ENCODE results near the gene SYT5.
"Not testable (repeated sequence)": the region's sequence is repeated elsewhere in the genome, so short reads cannot be mapped to it uniquely, and the experiment has no call there.

SYT5 gene

DNA sequence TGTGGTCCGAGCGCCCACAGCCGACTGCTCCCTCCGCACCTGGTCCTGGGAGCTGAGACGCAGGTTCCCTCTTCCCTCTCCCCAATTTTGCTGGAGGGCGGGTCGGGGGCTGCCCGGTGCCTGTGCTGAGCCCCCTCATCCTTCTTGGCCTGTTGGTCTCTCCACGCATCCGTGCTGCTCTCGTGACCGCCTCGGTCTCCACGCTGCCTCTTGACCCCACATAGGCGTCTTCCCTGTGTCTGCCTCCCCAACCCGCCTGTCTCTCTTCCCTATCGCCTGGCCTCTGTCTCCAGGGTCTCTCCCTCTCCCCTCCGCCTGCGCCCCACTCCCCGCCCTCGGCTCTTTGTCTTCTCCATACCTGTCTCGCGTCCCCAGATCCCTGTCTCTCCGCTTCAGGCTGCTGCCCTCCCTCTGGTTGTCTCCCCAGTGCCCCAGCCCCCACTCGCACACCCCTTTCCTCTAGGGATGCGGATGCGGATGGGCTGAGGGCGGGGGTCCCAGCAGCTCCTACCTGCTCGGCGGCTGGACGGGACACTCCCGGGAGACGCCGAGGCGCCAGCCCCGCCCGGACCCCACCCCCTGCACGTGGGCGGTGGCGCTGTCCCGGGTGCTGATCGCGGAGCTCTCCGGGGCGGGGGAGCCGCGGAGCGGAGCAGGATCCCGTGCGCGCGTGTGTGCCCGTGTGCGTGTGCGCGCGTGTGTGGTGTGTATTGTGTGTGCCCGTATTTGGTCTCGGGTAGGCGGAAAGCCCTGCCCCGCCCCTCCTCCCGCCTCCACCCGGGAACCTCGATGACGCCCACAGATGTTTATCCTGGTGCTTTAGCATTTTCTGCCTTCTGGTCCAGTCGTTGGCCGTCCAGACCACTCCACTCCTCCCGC, at the start of gene SYT5:
Gene SYT5, minus strand, starts transcription at position 684 of the 879 bp plus-strand sequence. CDS start 1,248 bp downstream, outside the sequence.
- Mint-ChIP-seq H3K36me3 (ENCODE audit: low read depth) (no peaks in the 10 kb centered on the region), H3K4me1 (ENCODE audit: low read depth) (peaks cover 19% of the 10 kb centered on the region), H3K27ac (peak within 1 kb of the TSS; percentile 36), H3K27me3 (peaks cover 64% of the 10 kb centered on the region), H3K9me3 (no peaks in the 10 kb centered on the region), H3K4me3 (peak within 1 kb of the TSS; percentile 73)

DNA sequence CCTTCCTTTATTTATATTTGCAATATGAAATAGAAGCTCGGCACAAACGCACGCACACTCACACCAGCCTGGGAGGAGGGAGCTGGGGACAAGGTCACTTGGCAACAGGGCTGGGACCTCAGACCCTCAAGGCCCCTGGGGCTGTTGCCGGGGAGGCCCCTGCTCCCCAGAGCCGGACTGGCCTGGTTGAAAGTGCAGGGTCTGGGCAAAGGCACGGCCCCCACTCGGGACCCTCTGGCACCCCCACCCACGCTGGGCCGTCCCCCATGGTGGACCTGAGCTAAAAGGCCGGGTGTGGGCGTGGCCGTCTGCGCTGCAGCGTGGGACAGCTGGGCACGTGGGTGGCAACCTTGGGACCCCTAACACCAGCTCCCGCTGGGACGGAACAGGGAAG, 49.7 kb upstream of the SYT5 start:
- Mint-ChIP-seq H3K4me1 (ENCODE audit: low read depth) (peaks cover 5% of the 10 kb centered on the region), H3K9me3 (no peaks in the 10 kb centered on the region), H3K36me3 (ENCODE audit: low read depth) (peaks cover 42% of the 10 kb centered on the region), H3K27ac (no peak overlapping the region), H3K27me3 (no peaks in the 10 kb centered on the region), H3K4me3 (no peak overlapping the region)

DNA sequence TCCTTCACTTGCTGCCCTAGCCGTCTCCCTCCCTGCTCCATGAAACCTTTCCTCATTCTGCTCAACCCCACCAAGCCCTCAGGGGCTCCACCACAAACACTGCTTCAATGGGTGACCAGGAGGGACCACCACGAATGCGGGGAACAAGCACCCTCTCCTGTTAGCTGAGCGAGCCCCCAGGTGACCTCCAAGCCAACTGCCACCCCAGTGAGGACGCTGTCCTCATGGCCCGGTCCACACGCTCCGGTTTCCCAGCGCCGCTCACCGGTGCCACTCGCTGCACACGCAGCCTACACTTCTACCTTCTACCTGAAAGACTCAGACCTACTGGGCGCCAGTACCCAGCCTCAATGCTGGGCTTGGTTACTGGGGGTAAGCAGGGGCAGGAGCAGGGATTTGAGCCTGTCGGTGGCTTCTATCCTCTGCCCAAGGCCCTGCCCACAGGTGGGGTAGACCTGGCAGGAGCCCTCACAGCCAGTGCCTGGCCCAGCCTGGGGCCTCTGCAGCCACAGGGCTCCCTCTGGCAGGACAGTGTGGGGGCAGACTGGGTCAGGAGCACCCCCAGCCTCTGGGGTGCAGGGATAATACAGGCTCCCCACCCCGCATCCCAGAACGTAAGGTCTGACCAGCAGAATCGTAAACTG, 49.2 kb upstream of the SYT5 start:
- H3K4me3 Mint-ChIP-seq: no peak overlapping the region
- H3K27me3 Mint-ChIP-seq: no peaks in the 10 kb centered on the region
- no peak overlapping the region for H3K27ac Mint-ChIP-seq
- no peaks in the 10 kb centered on the region for H3K9me3 Mint-ChIP-seq
- H3K36me3 Mint-ChIP-seq (ENCODE audit: low read depth): peaks cover 36% of the 10 kb centered on the region
- H3K4me1 Mint-ChIP-seq (ENCODE audit: low read depth): peaks cover 5% of the 10 kb centered on the region

DNA sequence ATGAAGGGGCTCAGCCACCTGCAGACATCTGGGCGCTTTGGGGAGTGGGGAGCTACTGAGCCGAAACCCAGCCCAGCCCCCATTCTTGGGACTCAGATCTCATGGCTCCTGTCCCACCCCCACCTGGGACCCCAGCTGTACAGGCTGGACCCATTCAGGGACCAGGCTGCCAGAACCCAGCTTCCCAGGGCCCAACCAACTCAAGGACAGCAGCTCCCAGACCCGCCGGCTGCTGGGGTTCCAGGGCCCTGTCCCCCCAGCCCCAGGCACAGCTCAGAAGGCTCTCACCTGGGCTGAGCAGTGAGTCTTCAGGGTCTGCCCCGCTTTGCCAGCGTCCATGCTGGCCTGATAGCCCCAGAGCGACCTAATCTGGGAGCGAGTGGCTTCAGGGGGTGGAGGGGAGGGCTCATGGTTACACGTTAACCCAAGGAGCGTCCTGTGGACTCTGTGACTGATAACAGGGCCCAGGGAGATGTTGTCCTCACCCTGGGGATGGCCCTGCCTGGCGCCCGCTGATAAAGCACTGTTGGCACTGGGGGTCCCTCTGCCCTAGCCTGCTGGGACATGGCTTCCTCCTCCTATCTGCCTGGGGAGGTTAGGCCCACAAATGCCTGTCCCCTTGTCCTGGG, 48.4 kb upstream of the SYT5 start, which contains the start of gene TMEM86B:
Gene TMEM86B, minus strand, starts transcription at position 361 of the 629 bp plus-strand sequence. Its CDS starts 22 bp downstream, at position 339.
- peaks cover 35% of the 10 kb centered on the region for H3K36me3 Mint-ChIP-seq (ENCODE audit: low read depth)
- no peak within 1 kb of the TSS for H3K27ac Mint-ChIP-seq
- H3K9me3 Mint-ChIP-seq: no peaks in the 10 kb centered on the region
- H3K4me3 Mint-ChIP-seq: no peak within 1 kb of the TSS
- H3K27me3 Mint-ChIP-seq: no peaks in the 10 kb centered on the region
- peaks cover 5% of the 10 kb centered on the region for H3K4me1 Mint-ChIP-seq (ENCODE audit: low read depth)

DNA sequence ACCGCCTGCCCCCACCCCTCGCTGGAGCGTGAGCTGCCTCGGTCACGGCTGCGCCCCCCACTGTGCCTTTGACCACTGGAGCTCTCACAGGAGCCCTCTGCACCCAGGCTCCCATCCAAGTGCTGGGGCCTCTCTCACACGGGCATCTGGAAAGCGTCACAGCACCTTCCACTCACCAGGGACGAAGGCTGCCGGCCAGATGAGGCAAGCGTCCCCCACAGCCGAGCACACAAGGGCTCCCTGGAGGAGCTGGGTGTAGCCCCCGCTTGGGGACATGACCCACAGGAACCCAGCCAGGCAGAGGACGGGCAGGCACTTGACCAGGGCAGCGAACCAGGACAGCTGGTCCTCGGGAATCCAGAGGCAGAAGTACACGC, 47.9 kb upstream of the SYT5 start:
- Mint-ChIP-seq H3K9me3 (no peaks in the 10 kb centered on the region), H3K4me1 (ENCODE audit: low read depth) (peaks cover 5% of the 10 kb centered on the region), H3K36me3 (ENCODE audit: low read depth) (peaks cover 34% of the 10 kb centered on the region), H3K27ac (no peak overlapping the region), H3K4me3 (no peak overlapping the region), H3K27me3 (no peaks in the 10 kb centered on the region)

DNA sequence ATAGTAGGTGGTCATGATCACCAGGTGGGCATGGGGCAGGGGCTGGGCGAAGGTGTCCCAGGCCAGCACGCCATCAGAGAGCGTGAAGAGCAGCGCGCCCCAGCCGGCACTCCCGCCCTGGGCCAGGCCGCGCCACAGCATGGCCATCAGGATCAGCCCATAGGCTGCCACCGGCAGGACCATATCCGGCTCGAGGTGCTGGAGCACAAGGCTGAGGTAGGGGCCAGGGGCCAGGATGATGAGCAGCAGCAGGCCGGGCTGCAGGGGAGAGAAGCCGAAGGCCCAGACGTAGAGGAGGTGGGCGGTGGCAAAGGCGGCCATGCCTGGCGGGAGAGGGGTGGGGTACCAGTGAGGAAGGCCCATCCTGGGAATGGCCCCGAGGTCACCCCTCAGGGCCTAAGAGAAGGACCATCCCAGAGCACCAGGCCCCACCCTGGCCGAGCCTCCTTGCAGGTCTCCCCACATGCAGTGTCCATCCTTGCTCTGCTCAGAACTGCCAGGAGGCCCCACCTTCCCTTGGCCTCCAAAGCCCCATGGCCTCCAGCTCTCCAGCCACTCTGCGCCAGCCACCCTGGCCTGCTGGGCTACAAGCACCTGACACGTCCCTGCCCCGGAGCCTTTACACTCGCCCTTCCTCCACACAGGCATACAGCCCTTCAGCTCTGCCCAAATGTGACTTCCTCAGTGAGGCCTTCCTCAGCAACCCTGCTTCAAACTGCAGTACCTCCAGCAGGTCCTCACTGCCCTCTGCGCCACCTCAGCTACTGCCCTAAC, 47.3 kb upstream of the SYT5 start:
- Mint-ChIP-seq H3K27me3 (no peaks in the 10 kb centered on the region), H3K27ac (no peak overlapping the region), H3K9me3 (no peaks in the 10 kb centered on the region), H3K4me3 (no peak overlapping the region), H3K36me3 (ENCODE audit: low read depth) (peaks cover 28% of the 10 kb centered on the region), H3K4me1 (ENCODE audit: low read depth) (peaks cover 5% of the 10 kb centered on the region)

DNA sequence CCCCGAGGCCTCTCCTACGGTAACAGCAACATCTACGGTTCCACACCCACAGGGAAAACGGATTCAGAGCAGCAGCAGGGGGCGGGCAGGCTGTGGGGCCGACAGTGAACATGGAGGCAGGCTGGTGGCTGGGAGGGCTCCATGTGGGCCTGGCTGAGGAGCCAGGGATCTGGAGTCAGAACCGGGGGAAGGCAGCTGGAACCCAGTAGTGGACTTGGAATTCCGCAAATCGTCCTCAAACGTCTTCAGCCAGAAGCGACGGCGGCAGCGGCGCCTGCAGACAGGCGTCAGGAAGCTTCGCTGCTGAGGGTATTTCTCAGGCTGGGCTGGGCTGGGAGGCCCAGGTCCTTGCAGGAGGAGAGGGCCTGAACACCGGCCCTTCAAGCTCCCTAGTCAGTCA, 46.7 kb upstream of the SYT5 start:
- Mint-ChIP-seq H3K27me3 (no peaks in the 10 kb centered on the region), H3K27ac (no peak overlapping the region), H3K36me3 (ENCODE audit: low read depth) (peaks cover 28% of the 10 kb centered on the region), H3K4me1 (ENCODE audit: low read depth) (peaks cover 5% of the 10 kb centered on the region), H3K9me3 (no peaks in the 10 kb centered on the region), H3K4me3 (no peak overlapping the region)

DNA sequence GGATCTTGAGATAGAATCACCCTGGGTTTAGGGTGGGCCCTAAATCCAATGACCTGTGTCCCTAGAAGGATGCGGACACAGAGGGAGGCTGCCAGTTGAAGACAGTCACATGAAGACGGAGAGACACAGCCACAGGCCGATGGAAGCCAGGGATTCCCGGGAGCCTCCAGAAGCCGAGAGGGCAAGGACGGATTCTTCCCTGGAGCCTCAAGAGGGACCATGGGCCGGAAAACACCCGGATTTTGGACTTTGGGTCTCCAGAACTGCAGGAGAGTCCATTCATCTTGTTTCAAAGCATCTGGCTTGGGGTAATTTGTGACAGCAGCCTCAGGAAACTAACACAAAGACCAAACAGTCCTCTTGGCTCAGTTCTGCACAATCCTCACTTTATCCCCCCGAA, 46.2 kb upstream of the SYT5 start:
- peaks cover 5% of the 10 kb centered on the region for H3K4me1 Mint-ChIP-seq (ENCODE audit: low read depth)
- H3K36me3 Mint-ChIP-seq (ENCODE audit: low read depth): peaks cover 33% of the 10 kb centered on the region
- H3K4me3 Mint-ChIP-seq: no peak overlapping the region
- H3K27me3 Mint-ChIP-seq: no peaks in the 10 kb centered on the region
- H3K9me3 Mint-ChIP-seq: no peaks in the 10 kb centered on the region
- no peak overlapping the region for H3K27ac Mint-ChIP-seq

DNA sequence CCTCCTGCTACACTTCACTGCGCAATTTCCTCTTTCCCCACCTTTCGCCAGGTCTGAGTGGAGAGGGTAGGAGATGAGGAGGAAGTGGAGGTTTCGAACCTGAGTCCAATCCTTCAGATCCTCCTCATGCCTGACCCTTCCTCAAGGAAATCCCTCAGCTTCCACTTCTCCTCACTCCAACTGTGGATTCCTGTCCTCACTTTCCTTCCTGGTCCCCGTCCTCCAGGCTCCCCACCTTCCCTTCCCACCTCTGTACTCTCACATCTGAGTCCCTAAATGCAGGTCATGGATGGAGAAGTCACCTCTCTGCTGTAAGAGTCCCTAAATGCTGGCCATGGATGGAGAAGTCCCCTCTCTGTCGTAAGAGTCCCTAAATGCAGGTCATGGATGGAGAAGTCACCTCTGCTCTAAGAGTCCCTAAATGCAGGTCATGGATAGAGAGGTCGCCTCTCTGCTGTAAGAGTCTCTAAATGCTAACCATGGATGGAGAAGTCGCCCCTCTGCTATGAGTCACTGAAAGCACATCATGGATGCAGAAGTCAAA, 45.4 kb upstream of the SYT5 start:
- peaks cover 5% of the 10 kb centered on the region for H3K4me1 Mint-ChIP-seq (ENCODE audit: low read depth)
- H3K9me3 Mint-ChIP-seq: no peaks in the 10 kb centered on the region
- H3K4me3 Mint-ChIP-seq: no peak overlapping the region
- H3K36me3 Mint-ChIP-seq (ENCODE audit: low read depth): peaks cover 40% of the 10 kb centered on the region
- H3K27me3 Mint-ChIP-seq: no peaks in the 10 kb centered on the region
- peak overlapping the region; percentile 16 for H3K27ac Mint-ChIP-seq

DNA sequence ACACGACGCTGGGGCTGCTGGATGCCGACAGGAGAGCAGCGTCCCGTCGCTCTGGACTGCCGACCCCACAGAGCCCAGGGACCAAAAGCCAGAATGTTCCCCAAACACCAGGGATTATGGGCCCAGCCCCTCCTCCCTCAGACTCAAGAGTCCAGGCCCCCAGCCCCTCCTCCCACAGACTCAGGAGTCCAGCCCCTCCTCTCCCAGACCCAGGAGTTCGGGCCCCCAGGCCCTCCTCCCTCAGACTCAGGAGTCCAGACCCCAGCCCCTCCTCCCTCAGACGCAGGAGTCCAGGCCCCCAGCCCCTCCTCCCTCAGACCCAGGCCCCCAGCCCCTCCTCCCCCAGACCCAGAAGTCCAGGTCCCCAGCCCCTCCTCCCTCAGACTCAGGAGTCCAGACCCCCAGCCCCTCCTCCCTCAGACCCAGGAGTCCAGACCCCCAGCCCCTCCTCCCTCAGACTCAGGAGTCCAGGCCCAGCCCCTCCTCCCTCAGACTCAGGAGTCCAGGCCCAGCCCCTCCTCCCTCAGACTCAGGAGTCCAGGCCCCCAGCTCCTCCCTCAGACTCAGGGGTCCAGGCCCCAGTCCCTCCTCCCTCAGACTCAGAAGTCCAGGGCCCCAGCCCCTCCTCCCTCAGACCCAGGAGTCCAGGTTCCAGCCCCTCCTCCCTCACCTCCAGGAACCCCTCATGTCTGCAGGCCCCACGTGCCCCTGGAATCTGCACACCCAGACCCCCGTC, 44.8 kb upstream of the SYT5 start:
- not testable (repeated sequence) for H3K4me1 Mint-ChIP-seq (ENCODE audit: low read depth); H3K9me3 Mint-ChIP-seq; H3K27me3 Mint-ChIP-seq; H3K4me3 Mint-ChIP-seq
- H3K36me3 Mint-ChIP-seq (ENCODE audit: low read depth): peaks cover 42% of the 10 kb centered on the region
- H3K27ac Mint-ChIP-seq: peak overlapping the region; percentile 16

DNA sequence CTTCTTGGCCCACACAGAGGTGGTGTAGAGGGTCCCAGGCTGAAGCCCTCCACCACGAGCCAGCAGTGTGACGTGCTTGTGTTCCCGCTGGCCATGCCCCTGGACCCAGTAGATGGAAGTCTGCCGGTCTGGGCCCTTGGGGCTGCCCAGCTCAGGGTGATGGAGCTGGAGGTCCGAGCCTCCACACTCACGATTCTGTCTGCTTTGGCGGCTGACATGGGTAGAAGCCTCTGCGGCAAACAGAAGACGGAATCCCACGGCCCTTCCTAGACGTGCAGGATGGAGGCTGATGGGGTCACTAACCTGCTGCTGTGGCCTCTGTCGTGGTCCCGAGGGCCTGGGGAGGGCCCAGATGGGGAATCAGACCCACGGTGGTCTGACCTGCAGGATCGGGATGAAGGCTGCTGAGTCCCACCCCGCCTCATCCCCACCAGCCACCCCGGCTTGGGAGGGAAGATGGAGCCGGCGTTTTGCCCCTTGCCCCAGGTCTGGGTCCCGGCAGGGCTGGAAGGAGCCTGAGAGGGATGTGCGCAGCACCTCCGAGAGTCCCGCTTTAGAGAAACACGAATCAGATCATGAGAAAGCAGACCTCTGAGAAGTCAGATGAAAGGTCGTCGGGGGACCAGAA, 44.1 kb upstream of the SYT5 start:
- Mint-ChIP-seq H3K27ac (no peak overlapping the region), H3K36me3 (ENCODE audit: low read depth) (peaks cover 42% of the 10 kb centered on the region), H3K9me3 (no peaks in the 10 kb centered on the region), H3K4me3 (no peak overlapping the region), H3K27me3 (no peaks in the 10 kb centered on the region), H3K4me1 (ENCODE audit: low read depth) (peaks cover 5% of the 10 kb centered on the region)

DNA sequence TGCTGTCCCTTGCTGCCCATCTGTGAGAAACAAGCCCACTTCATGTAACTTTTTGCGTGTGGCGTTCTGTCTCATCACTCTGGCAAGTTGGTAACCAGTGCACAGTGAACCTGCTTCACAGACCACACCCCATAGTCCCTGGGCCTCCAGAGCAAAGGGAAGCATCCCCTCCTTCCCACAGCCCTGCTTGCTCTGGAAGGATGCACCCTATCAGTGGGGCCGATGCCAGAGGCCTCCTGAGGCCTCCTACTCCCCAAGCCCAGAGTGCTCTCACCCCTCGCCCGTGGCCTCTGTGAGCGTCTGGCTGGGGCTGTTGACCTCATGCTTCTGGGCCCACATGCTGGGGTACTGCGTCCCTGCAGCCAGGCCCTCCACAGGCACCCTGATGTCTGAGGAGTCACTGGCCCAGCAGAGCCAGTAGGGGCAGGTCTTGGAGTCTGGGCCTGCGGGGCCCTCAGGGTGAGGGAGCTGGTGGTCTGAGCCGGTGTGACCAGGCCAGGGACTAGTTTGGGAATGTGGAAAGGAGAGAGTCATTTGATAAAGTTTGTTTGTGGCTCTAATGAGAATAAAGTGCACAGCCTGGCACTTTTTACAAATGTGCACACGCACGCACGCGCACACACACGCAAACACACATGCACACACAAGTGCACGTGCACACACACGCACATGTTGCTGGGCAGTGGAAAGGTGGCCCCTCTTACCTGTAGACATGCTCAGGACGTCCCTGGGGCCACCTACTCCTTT, 43.4 kb upstream of the SYT5 start:
- peaks cover 42% of the 10 kb centered on the region for H3K36me3 Mint-ChIP-seq (ENCODE audit: low read depth)

DNA sequence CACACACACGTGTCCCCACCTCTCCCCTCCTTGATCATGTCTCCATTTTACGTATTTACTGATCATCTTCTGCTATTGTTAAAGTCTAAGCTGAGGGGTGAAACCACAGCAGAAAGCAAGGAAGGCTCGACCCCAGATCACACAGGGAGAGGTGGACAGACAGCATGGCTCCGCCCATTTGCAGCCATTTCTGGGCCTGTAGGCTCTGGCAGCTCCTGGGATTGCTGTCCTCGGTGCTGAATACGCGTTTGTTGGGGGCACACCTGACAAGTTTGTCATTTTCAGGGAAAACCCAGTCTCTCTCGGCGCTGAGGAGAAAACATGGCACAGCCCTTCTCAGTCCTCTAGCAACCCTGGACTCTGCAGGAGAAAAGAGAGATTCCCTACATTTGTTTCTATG, 40.4 kb upstream of the SYT5 start:
- Mint-ChIP-seq H3K9me3 (peaks cover 4% of the 10 kb centered on the region), H3K4me1 (ENCODE audit: low read depth) (peaks cover 20% of the 10 kb centered on the region), H3K27ac (no peak overlapping the region), H3K27me3 (peaks cover 10% of the 10 kb centered on the region), H3K36me3 (ENCODE audit: low read depth) (peaks cover 25% of the 10 kb centered on the region), H3K4me3 (no peak overlapping the region)

More for the DNA sequence above, 43.4 kb upstream of the SYT5 start:
- peaks cover 5% of the 10 kb centered on the region for H3K4me1 Mint-ChIP-seq (ENCODE audit: low read depth)
- no peak overlapping the region for H3K4me3 Mint-ChIP-seq
- peak overlapping the region; percentile 45 for H3K27ac Mint-ChIP-seq
- H3K9me3 Mint-ChIP-seq: no peaks in the 10 kb centered on the region
- H3K27me3 Mint-ChIP-seq: no peaks in the 10 kb centered on the region
